Measurements from ENCODE around the gene LCAT. TPM values are rescaled to one million over a fixed set of nuclear protein-coding genes. Genes with fewer than 3 reads are reported as not detected.

LCAT gene
- total RNA-seq, 1 experiment from 2014 or later, result 17.8 TPM

GRCh38 chr16:67927131-67927941 lies 16.6 kb downstream of the LCAT start:
- Histone ChIP-seq H3K9ac (ENCODE audit: extremely low read depth, insufficient read length, low read length) (no peak overlapping the region), H3K23me2 (ENCODE audit: insufficient read length, low read depth, low read length, poor library complexity, severe bottlenecking) (no peaks in the 10 kb centered on the region), H2BK20ac (ENCODE audit: low read depth, low read length, poor library complexity, severe bottlenecking) (no peak overlapping the region), H2BK120ac (ENCODE audit: low read depth, low read length, poor library complexity, severe bottlenecking) (no peak overlapping the region), H2AK5ac (ENCODE audit: insufficient read length, low read length) (no peak overlapping the region), H3K4ac (ENCODE audit: low read depth, low read length) (no peak overlapping the region), H3K56ac (ENCODE audit: insufficient read length, low read depth, low read length) (no peak overlapping the region), H2BK15ac (ENCODE audit: low read depth, low read length) (no peak overlapping the region), H3K18ac (ENCODE audit: insufficient read length, low read depth, low read length) (no peak overlapping the region), H3K27me3 (ENCODE audit: insufficient read depth, low read length) (no peaks in the 10 kb centered on the region), H4K8ac (replicated peaks; ENCODE audit: insufficient read length, low read depth, low read length) (no peak overlapping the region), H3K23ac (ENCODE audit: insufficient read length, low read depth, low read length) (no peak overlapping the region), H2BK12ac (ENCODE audit: insufficient read length, low read depth, low read length) (no peak overlapping the region), H4K91ac (ENCODE audit: insufficient read length, low read depth, low read length) (no peak overlapping the region), H3K14ac (ENCODE audit: insufficient read depth, low read length) (no peak overlapping the region), H3K27ac (ENCODE audit: insufficient read length, low read depth, low read length) (no peak overlapping the region), H3K79me2 (ENCODE audit: insufficient read depth, low read length) (no peaks in the 10 kb centered on the region), H2AFZ (ENCODE audit: low read length) (no peak overlapping the region), H3T11ph (ENCODE audit: low read length) (no peak overlapping the region), H2BK5ac (ENCODE audit: insufficient read length, low read length) (no peak overlapping the region), H3K79me1 (ENCODE audit: insufficient read depth, low read depth, low read length, poor library complexity, severe bottlenecking) (no peaks in the 10 kb centered on the region), H4K5ac (ENCODE audit: insufficient read length, low read depth, low read length) (no peak overlapping the region), H3K9me3 (ENCODE audit: control insufficient read depth, low read depth, low read length) (no peaks in the 10 kb centered on the region), H4K20me1 (ENCODE audit: control insufficient read depth, insufficient read depth, insufficient read length) (no peaks in the 10 kb centered on the region), H3K4me1 (ENCODE audit: insufficient read depth, low read length) (no peaks in the 10 kb centered on the region), H3K4me2 (ENCODE audit: insufficient read depth, insufficient read length, low read length) (no peak overlapping the region)
- H3K4me3 Mint-ChIP-seq, result no peak overlapping the region
- peaks cover 4 to 8% of the 10 kb centered on the region in 2 experiments; a peak in 2 of 4 replicates for H3K4me1 Mint-ChIP-seq
- H3K9me3 Mint-ChIP-seq, result no peaks in the 10 kb centered on the region
- no peak overlapping the region for H3K27ac Mint-ChIP-seq
- peaks cover 7 to 28% (median 14%) of the 10 kb centered on the region in 3 experiments for H3K36me3 Mint-ChIP-seq (ENCODE audit: insufficient read depth in 1 of 3, low read depth in 3 of 3)
- no peak for TF ChIP-seq CTCF (conservative IDR thresholded peaks at IDR 0.05)
- WGBS (ENCODE audit: extremely low coverage, insufficient read length, low lambda C conversion rate), result no CpG with 5 or more reads among the region's 22 CpGs
- DNase-seq, result no peak
- H3K27me3 Mint-ChIP-seq (ENCODE audit: low read depth), result no peaks in the 10 kb centered on the region

All from H9 (cell line).